ENCODE data around the gene CECR2. TPM values are rescaled to one million over a fixed set of nuclear protein-coding genes. Genes with fewer than 3 reads are reported as not detected.

CECR2 gene
- polyA plus RNA-seq, 1 of the 3 experiments (the other 2 are of a cell fraction): not detected

- WGBS (ENCODE audit: low lambda C conversion rate): 3% methylated on average over 2 of the region's 2 CpGs
- Histone ChIP-seq H3K4me2 (no peak overlapping the region), H3K4me3 (ENCODE audit: low read depth in 2 of 2, low read length in 1 of 2) (no peak overlapping the region), H3K9ac (no peak overlapping the region), H3K4me1 (ENCODE audit: control insufficient read depth in 1 of 2, insufficient read depth in 2 of 2, low read depth in 1 of 2, low read length in 1 of 2) (no peaks in the 10 kb centered on the region), H3K27me3 (ENCODE audit: insufficient read depth) (peaks cover 48% of the 10 kb centered on the region), H2AFZ (ENCODE audit: low read depth) (no peak overlapping the region), H3K79me2 (ENCODE audit: insufficient read depth) (no peaks in the 10 kb centered on the region), H3K36me3 (replicated peaks in 1 of 2; ENCODE audit: control insufficient read depth in 1 of 2, insufficient read depth in 2 of 2, low read length in 1 of 2) (no peaks in the 10 kb centered on the region), H3K9me3 (no peaks in the 10 kb centered on the region), H3F3A (replicated peaks; ENCODE audit: insufficient read depth) (no peaks in the 10 kb centered on the region), H3K27ac (ENCODE audit: low read depth in 2 of 2, low read length in 1 of 2) (no peak overlapping the region), H3K9me2 (no peaks in the 10 kb centered on the region), H4K20me1 (ENCODE audit: insufficient read depth) (no peaks in the 10 kb centered on the region)
- no peak for TF ChIP-seq ZBTB33 (IDR thresholded peaks at IDR 0.05; ENCODE audit: borderline replicate concordance, low read depth)
- no peak for TF ChIP-seq REST (IDR thresholded peaks at IDR 0.05; ENCODE audit: low read depth, low read length)
- TF ChIP-seq FOSL2 (IDR thresholded peaks at IDR 0.05; ENCODE audit: borderline replicate concordance, low read depth): no peak
- TF ChIP-seq TCF12 (IDR thresholded peaks at IDR 0.05): no peak
- no peak for TF ChIP-seq MAX (IDR thresholded peaks at IDR 0.05; ENCODE audit: low read depth)
- TF ChIP-seq TAF1 (IDR thresholded peaks at IDR 0.05; ENCODE audit: borderline replicate concordance, low read depth, low read length): no peak
- no peak for TF ChIP-seq MXI1 (IDR thresholded peaks at IDR 0.05; ENCODE audit: low read depth, low read length)
- TF ChIP-seq IRF3 (IDR thresholded peaks at IDR 0.05; ENCODE audit: low read depth, low read length): no peak
- TF ChIP-seq RCOR1 (IDR thresholded peaks at IDR 0.05; ENCODE audit: low read length): no peak
- no peak for TF ChIP-seq RAD21 (IDR thresholded peaks at IDR 0.05; ENCODE audit: low read length)
- no peak for TF ChIP-seq RFX5 (IDR thresholded peaks at IDR 0.05; ENCODE audit: low read length)
- TF ChIP-seq PBX3 (IDR thresholded peaks at IDR 0.05): no peak
- TF ChIP-seq CHD2 (IDR thresholded peaks at IDR 0.05; ENCODE audit: low read length, partially characterized antibody): no peak
- TF ChIP-seq FOXM1 (IDR thresholded peaks at IDR 0.05; ENCODE audit: low read depth): no peak
- POLR2A ChIA-PET: no interaction called here
- DNase-seq: no peak
- CTCF ChIA-PET: no interaction called here
These were observed 10.7 kb downstream of the CECR2 start for GRCh38 chr22:17379944-17380343.
